ENCODE measurements around the gene TUBG1. TPM values are rescaled to one million over a fixed set of nuclear protein-coding genes. Genes with fewer than 3 reads are reported as not detected.
"Not testable (repeated sequence)": the region's sequence is repeated elsewhere in the genome, so short reads cannot be mapped to it uniquely, and the experiment has no call there.

The TUBG1 gene
- total RNA-seq, 1 donor from 2014 or later = 45.7 TPM

DNA sequence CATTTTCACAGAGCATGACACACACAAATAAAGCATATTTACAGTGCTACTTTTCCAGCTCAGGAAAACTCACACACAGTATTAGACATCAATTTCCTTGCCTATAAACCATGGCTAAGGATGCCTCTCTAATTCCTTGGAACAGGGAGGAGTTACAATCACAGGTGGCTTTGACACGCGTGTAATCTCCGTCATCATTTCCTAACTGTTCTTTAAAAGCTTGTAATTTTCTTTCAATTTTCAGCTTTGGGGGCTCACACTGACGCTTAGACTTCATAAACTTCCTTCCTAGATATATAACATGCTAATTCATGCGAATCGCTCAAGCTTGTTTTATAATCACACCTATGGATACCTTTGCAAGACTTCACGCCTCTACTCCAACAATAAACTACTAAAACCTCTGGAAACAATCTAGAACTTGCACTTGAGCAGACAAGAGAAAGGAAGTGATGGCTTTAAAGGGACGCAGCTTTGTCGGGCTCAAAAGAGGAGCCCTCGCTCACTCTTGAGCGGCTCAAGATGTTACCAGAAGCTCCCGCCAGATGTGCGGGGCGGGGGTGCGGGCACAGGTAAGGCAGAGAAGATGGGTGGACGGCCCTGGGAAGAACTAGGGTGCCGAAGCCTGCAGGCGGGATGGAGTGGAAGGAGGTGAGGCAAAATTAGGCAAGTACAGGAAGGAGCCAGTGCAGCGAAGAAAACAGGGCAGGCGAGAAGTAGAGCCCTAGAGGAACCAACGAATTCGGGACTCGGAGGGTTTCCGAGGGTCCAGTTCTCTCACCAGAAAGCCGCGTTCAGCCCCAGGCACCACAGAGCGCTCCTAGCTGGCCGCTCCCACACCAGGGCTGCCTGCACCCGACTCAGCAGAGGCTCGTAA lies 940 bp upstream of the TUBG1 start:
- DNase-seq (ENCODE audit: low spot score) = peak; percentile 29
- H3K27ac Mint-ChIP-seq = peak overlapping the region; percentile 98
- Histone ChIP-seq H3K9me3 (ENCODE audit: low read depth) (no peaks in the 10 kb centered on the region), H3K27ac (no peak overlapping the region), H2AFZ (replicated peaks) (peak overlapping the region; percentile 45), H4K20me1 (ENCODE audit: low read depth) (peaks cover 42% of the 10 kb centered on the region), H3F3A (ENCODE audit: low read depth) (peaks cover 10% of the 10 kb centered on the region), H3K36me3 (no peaks in the 10 kb centered on the region), H3K4me1 (peaks cover 14% of the 10 kb centered on the region), H3K27me3 (no peaks in the 10 kb centered on the region), H3K79me2 (ENCODE audit: low read depth) (peaks cover 70% of the 10 kb centered on the region), H3K9ac (peak overlapping the region; percentile 88), H3K4me2 (peak overlapping the region; percentile 93), H3K4me3 (peak overlapping the region; percentile 84)
- H3K27me3 Mint-ChIP-seq (ENCODE audit: insufficient read depth, low read depth) = peaks cover 3% of the 10 kb centered on the region
- H3K4me3 Mint-ChIP-seq = peak overlapping the region; percentile 100
- no peak for TF ChIP-seq EZH2phosphoT487 (IDR thresholded peaks at IDR 0.05)
- no peaks in the 10 kb centered on the region for H3K9me3 Mint-ChIP-seq
- peaks cover 10% of the 10 kb centered on the region for H3K36me3 Mint-ChIP-seq
- peaks cover 20% of the 10 kb centered on the region for H3K4me1 Mint-ChIP-seq

DNA sequence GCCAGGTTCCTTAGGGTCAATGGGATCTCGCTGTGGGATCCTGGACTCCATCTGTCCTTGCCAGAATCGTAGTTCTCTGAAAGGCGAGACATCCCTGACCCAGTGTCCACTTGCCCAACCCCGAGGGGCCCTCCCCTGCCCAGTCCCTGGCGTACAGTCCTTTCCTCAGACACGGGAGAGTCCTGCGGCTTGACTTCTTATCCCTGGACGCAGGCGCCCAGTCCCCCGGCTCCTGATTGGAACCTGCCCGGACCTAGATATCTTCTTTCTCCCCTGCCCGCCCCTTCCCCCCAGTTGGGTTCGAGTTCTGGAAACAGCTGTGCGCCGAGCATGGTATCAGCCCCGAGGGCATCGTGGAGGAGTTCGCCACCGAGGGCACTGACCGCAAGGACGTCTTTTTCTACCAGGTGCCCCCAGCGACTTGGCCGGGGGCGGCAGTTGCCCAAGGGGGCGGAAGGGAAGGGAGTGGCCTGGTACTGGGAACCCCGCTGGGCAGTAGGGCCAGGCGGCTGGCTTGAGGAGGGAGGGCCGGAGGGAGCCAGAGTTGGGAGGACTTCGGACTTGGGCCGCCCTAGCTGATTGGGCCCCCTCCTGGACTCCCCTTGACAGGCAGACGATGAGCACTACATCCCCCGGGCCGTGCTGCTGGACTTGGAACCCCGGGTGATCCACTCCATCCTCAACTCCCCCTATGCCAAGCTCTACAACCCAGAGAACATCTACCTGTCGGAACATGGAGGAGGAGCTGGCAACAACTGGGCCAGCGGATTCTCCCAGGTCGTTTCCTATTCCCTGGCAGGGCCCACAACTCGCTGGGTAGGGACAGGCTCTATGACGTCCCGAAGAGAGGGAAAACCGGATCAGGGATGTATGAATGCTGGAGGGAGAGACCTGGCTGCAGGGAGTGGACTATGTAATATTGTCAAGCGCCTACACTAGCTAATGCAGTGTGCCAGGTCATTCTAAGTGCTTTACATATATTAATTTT lies 625 bp downstream of the TUBG1 start:
- H3K27ac ChIP-seq = peak overlapping the region; percentile 24
- H3K4me3 ChIP-seq = peak overlapping the region; percentile 84
- H3K36me3 ChIP-seq; H3K9me3 ChIP-seq (ENCODE audit: low read depth); H3K9me3 Mint-ChIP-seq; H3K27me3 ChIP-seq; H3F3A ChIP-seq (ENCODE audit: low read depth); H3K27me3 Mint-ChIP-seq (ENCODE audit: insufficient read depth, low read depth): not testable (repeated sequence)
- Mint-ChIP-seq H3K27ac (peak overlapping the region; percentile 42), H3K4me3 (peak overlapping the region; percentile 100), H3K36me3 (peaks cover 23% of the 10 kb centered on the region), H3K4me1 (peaks cover 20% of the 10 kb centered on the region)
- H3K4me2 ChIP-seq = peak overlapping the region; percentile 78
- DNase-seq (ENCODE audit: low spot score) = peak; percentile 67
- peak overlapping the region; percentile 37 for H2AFZ ChIP-seq (replicated peaks)
- H3K4me1 ChIP-seq = peaks cover 14% of the 10 kb centered on the region
- H4K20me1 ChIP-seq (ENCODE audit: low read depth) = peaks cover 31% of the 10 kb centered on the region
- H3K9ac ChIP-seq = peak overlapping the region; percentile 65
- peaks cover 56% of the 10 kb centered on the region for H3K79me2 ChIP-seq (ENCODE audit: low read depth)

DNA sequence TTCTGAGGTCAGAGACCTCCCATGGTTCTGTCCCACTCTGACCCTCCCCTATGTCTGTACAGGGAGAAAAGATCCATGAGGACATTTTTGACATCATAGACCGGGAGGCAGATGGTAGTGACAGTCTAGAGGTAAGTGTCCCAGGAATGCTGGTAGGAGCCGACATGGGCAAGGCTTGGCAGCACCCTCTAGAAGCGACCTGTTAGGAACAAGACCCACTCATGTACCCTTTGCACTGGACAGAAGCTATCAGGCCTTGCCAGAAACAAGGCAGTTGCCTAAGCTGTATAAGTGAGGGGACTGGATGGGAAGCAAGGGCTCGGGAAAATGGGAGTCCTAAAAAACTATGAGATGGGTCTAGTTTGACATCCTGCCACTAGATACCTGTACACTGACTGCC lies 2.5 kb downstream of the TUBG1 start:
- H3K79me2 ChIP-seq (ENCODE audit: low read depth) = peaks cover 37% of the 10 kb centered on the region
- H3K4me3 Mint-ChIP-seq = peak overlapping the region; percentile 41
- DNase-seq (ENCODE audit: low spot score) = no peak
- peaks cover 10% of the 10 kb centered on the region for H3F3A ChIP-seq (ENCODE audit: low read depth)
- no peaks in the 10 kb centered on the region for H3K27me3 ChIP-seq
- no peak overlapping the region for H3K9ac ChIP-seq
- TF ChIP-seq, protein P1, sequence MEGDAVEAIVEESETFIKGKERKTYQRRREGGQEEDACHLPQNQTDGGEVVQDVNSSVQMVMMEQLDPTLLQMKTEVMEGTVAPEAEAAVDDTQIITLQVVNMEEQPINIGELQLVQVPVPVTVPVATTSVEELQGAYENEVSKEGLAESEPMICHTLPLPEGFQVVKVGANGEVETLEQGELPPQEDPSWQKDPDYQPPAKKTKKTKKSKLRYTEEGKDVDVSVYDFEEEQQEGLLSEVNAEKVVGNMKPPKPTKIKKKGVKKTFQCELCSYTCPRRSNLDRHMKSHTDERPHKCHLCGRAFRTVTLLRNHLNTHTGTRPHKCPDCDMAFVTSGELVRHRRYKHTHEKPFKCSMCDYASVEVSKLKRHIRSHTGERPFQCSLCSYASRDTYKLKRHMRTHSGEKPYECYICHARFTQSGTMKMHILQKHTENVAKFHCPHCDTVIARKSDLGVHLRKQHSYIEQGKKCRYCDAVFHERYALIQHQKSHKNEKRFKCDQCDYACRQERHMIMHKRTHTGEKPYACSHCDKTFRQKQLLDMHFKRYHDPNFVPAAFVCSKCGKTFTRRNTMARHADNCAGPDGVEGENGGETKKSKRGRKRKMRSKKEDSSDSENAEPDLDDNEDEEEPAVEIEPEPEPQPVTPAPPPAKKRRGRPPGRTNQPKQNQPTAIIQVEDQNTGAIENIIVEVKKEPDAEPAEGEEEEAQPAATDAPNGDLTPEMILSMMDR (IDR thresholded peaks at IDR 0.05) = no peak
- TF ChIP-seq EZH2phosphoT487 (IDR thresholded peaks at IDR 0.05) (no peak), EZH2 (IDR thresholded peaks at IDR 0.05) (no peak)
- H3K27ac Mint-ChIP-seq = no peak overlapping the region
- H3K9me3 Mint-ChIP-seq = no peaks in the 10 kb centered on the region
- H2AFZ ChIP-seq (replicated peaks) = no peak overlapping the region
- no peaks in the 10 kb centered on the region for H3K9me3 ChIP-seq (ENCODE audit: low read depth)
- no peaks in the 10 kb centered on the region for H3K36me3 ChIP-seq
- peaks cover 16% of the 10 kb centered on the region for H3K4me1 Mint-ChIP-seq
- peaks cover 14% of the 10 kb centered on the region for H3K4me1 ChIP-seq
- no peak overlapping the region for H3K27ac ChIP-seq
- no peak overlapping the region for H3K4me3 ChIP-seq
- H3K36me3 Mint-ChIP-seq = peaks cover 24% of the 10 kb centered on the region
- H3K27me3 Mint-ChIP-seq (ENCODE audit: insufficient read depth, low read depth) = peaks cover 3% of the 10 kb centered on the region
- peaks cover 17% of the 10 kb centered on the region for H4K20me1 ChIP-seq (ENCODE audit: low read depth)
- no peak overlapping the region for H3K4me2 ChIP-seq

DNA sequence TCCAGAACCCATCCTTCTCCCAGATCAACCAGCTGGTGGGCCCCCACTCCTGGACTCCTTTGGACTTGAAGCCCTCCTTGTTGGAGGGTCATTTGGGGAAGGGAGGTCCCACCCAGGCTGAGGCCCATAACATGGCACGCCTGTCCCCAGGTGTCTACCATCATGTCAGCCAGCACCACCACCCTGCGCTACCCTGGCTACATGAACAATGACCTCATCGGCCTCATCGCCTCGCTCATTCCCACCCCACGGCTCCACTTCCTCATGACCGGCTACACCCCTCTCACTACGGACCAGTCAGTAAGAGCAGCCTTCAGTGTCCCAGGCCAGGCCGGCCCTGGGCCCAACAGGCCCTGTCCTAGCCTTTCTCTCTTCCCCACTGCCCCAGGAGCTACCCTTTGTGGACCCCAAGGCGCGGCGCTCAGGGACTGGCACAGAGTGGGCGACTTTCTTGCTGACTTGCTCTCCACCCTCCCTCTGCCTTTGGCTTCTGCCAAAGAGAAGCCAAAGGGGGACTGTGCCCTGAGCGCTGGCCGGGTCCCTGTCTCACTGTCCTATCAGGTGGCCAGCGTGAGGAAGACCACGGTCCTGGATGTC lies 4.3 kb downstream of the TUBG1 start:
- Histone ChIP-seq H3K4me3 (no peak overlapping the region), H3K27ac (no peak overlapping the region), H3K36me3 (no peaks in the 10 kb centered on the region), H3K4me1 (peaks cover 10% of the 10 kb centered on the region), H3K9ac (no peak overlapping the region), H3F3A (ENCODE audit: low read depth) (peaks cover 21% of the 10 kb centered on the region), H4K20me1 (ENCODE audit: low read depth) (peaks cover 4% of the 10 kb centered on the region), H3K79me2 (ENCODE audit: low read depth) (peaks cover 20% of the 10 kb centered on the region), H3K4me2 (no peak overlapping the region), H3K27me3 (no peaks in the 10 kb centered on the region), H3K9me3 (ENCODE audit: low read depth) (no peaks in the 10 kb centered on the region), H2AFZ (replicated peaks) (no peak overlapping the region)
- Mint-ChIP-seq H3K4me3 (no peak overlapping the region), H3K27me3 (ENCODE audit: insufficient read depth, low read depth) (no peaks in the 10 kb centered on the region), H3K9me3 (no peaks in the 10 kb centered on the region), H3K36me3 (peaks cover 24% of the 10 kb centered on the region), H3K27ac (no peak overlapping the region), H3K4me1 (peaks cover 10% of the 10 kb centered on the region)
- TF ChIP-seq EZH2phosphoT487 (IDR thresholded peaks at IDR 0.05) (no peak), EZH2 (IDR thresholded peaks at IDR 0.05) (no peak)
- TF ChIP-seq, protein P1 (IDR thresholded peaks at IDR 0.05) = no peak
- no peak for DNase-seq (ENCODE audit: low spot score)
